ENCODE data around the gene PAPOLG.
A peak's percentile ranks its signal among the peaks of the same experiment; 100 is the strongest.

The PAPOLG gene

GRCh38 chr2:60756097-60757087 lies at the start of gene PAPOLG:
PAPOLG (plus strand) TSS chr2:60756268; CDS start chr2:60756479, 211 bp downstream.
- peak; percentile 96 for DNase-seq

- no peak for DNase-seq
Measured at GRCh38 chr2:60707750-60708371, 48.2 kb upstream of the PAPOLG start.

- DNase-seq: no peak
Measured at GRCh38 chr2:60708630-60709320, 47.3 kb upstream of the PAPOLG start.

- DNase-seq: no peak
Measured at GRCh38 chr2:60710707-60711106, 45.4 kb upstream of the PAPOLG start.

- DNase-seq: no peak
Measured at GRCh38 chr2:60715561-60715960, 40.5 kb upstream of the PAPOLG start.

GRCh38 chr2:60717691-60718090 lies 38.4 kb upstream of the PAPOLG start:
- no peak for DNase-seq

GRCh38 chr2:60719331-60719730 lies 36.7 kb upstream of the PAPOLG start:
- no peak for DNase-seq

- DNase-seq: no peak
Measured at GRCh38 chr2:60725466-60725865, 30.6 kb upstream of the PAPOLG start.

GRCh38 chr2:60728855-60729254 lies 27.2 kb upstream of the PAPOLG start:
- no peak for DNase-seq

- no peak for DNase-seq
Measured at GRCh38 chr2:60735496-60736250, 20.4 kb upstream of the PAPOLG start.

- no peak for DNase-seq
Measured at GRCh38 chr2:60738679-60739078, 17.4 kb upstream of the PAPOLG start.

- no peak for DNase-seq
Measured at GRCh38 chr2:60739156-60739555, 16.9 kb upstream of the PAPOLG start.

GRCh38 chr2:60741576-60741975 lies 14.5 kb upstream of the PAPOLG start:
- DNase-seq: no peak

- no peak for DNase-seq
Measured at GRCh38 chr2:60742419-60742818, 13.6 kb upstream of the PAPOLG start.

GRCh38 chr2:60745330-60745729 lies 10.7 kb upstream of the PAPOLG start:
- DNase-seq: no peak

- DNase-seq: no peak
Measured at GRCh38 chr2:60745761-60746160, 10.3 kb upstream of the PAPOLG start.

- no peak for DNase-seq
Measured at GRCh38 chr2:60746318-60746717, 9.8 kb upstream of the PAPOLG start.

- no peak for DNase-seq
Measured at GRCh38 chr2:60759654-60760053, 3.6 kb downstream of the PAPOLG start.

GRCh38 chr2:60764736-60765534 lies 8.9 kb downstream of the PAPOLG start:
- DNase-seq: no peak

- DNase-seq: no peak
Measured at GRCh38 chr2:60766283-60766682, 10.2 kb downstream of the PAPOLG start.

GRCh38 chr2:60771508-60771907 lies 15.4 kb downstream of the PAPOLG start:
- DNase-seq: no peak
